ENCODE measurements around the gene CYP3A7. TPM values are rescaled to one million over a fixed set of nuclear protein-coding genes. Genes with fewer than 3 reads are reported as not detected.
"Not testable (repeated sequence)": the region's sequence is repeated elsewhere in the genome, so short reads cannot be mapped to it uniquely, and the experiment has no call there.

CYP3A7 gene
- total and polyA plus RNA-seq, 7 experiments from 2014 or later = 0.08 TPM; not detected in 6

DNA sequence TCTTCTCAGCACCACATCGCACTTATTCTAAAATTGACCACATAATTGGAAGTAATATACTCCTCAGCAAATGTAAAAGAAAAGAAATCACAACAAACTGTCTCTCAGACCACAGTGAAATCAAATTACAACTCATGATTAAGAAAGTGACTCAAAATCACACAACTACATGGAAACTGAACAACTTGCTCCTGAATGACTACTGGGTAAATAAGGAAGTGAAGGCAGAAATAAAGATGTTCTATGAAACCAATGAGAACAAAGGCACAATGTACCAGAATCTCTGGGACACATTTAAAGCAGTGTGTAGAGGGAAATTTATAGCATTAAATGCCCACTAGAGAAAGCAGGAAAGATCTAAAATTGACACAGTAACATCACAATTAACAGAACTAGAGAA, 38.4 kb upstream of the CYP3A7 start:
- H3K9me3 ChIP-seq (ENCODE audit: control insufficient read depth in 2 of 3, low read length in 3 of 3); ATAC-seq; DNase-seq; H3K36me3 ChIP-seq (ENCODE audit: control insufficient read depth in 2 of 3, insufficient read depth in 3 of 3, low read length in 3 of 3); H3K4me3 ChIP-seq (ENCODE audit: low read length); H3K27ac ChIP-seq (ENCODE audit: low read depth, low read length); intact Hi-C loops (cut with micrococcal nuclease); H3K27ac Mint-ChIP-seq; CTCF ChIA-PET; H3K4me1 ChIP-seq (ENCODE audit: control insufficient read depth in 2 of 2, insufficient read depth in 2 of 2, low read length in 2 of 2); H3K4me3 Mint-ChIP-seq; POLR2A ChIA-PET; H3K27me3 ChIP-seq (ENCODE audit: control insufficient read depth in 2 of 2, insufficient read depth in 2 of 2, low read length in 2 of 2); H3K4me1 Mint-ChIP-seq: not testable (repeated sequence)
- Mint-ChIP-seq H3K27me3 (peaks cover 34 to 67% (median 45%) of the 10 kb centered on the region in 5 donors), H3K9me3 (peaks cover 3 to 31% (median 13%) of the 10 kb centered on the region in 11 donors), H3K36me3 (peaks cover 0 to 10% (median 0%) of the 10 kb centered on the region in 5 donors)

DNA sequence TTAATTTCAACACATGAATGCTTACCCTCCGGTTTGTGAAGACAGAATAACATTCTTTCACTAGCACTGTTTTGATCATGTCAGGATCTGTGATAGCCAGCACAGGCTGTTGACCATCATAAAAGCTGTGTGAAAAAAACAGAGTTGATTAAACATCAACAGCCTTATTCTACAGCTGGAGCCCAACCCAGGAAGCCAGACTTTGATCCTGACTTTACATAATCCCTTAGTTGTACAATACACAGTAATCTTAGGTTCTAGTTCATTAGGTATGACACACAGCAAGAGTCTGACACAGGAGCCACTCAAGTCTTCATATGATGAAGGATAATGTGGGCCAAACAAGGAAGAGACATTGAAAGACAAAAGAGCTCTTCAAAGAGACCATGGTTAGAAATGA, 37.6 kb upstream of the CYP3A7 start:
- Mint-ChIP-seq H3K27me3 (peaks cover 34 to 67% (median 44%) of the 10 kb centered on the region in 5 donors), H3K27ac (no peak overlapping the region), H3K36me3 (peaks cover 0 to 10% (median 0%) of the 10 kb centered on the region in 5 donors), H3K9me3 (peaks cover 3 to 31% (median 13%) of the 10 kb centered on the region in 11 donors), H3K4me1 (peaks cover 0 to 7% (median 0%) of the 10 kb centered on the region in 7 donors), H3K4me3 (no peak overlapping the region)
- Histone ChIP-seq H3K9me3 (ENCODE audit: control insufficient read depth in 2 of 3, low read length in 3 of 3) (no peaks in the 10 kb centered on the region), H3K36me3 (ENCODE audit: control insufficient read depth in 2 of 3, insufficient read depth in 3 of 3, low read length in 3 of 3) (no peaks in the 10 kb centered on the region), H3K4me1 (ENCODE audit: control insufficient read depth in 2 of 2, insufficient read depth in 2 of 2, low read length in 2 of 2) (no peaks in the 10 kb centered on the region), H3K4me3 (ENCODE audit: low read length) (no peak overlapping the region), H3K27ac (ENCODE audit: low read depth, low read length) (no peak overlapping the region), H3K27me3 (ENCODE audit: control insufficient read depth in 2 of 2, insufficient read depth in 2 of 2, low read length in 2 of 2) (peaks cover 0 to 8% of the 10 kb centered on the region in 2 donors)
- intact Hi-C loops (cut with micrococcal nuclease) = no loop called here
- ChIA-PET POLR2A (no interaction called here), CTCF (no interaction called here)
- DNase-seq (no peak), ATAC-seq (no peak)

DNA sequence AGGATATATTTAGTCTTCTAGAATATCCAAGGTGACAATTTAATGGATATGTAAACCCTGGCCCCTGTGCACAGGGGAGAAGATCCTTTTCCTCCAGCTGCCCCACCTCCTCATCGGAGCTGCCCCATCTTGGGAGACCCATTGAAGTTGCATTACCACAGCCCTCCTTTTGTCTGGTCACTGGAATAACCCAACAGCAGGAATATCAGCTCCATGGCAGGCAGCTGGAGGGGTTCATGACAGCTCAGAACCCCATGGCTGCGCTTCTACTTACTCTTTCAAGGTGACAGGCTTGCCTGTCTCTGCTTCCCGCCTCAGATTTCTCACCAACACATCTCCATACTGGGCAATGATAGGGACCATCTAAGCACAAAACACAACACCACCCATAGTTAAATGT, 34.5 kb upstream of the CYP3A7 start:
- H3K27ac Mint-ChIP-seq; ATAC-seq; intact Hi-C loops (cut with micrococcal nuclease); POLR2A ChIA-PET; DNase-seq; H3K4me3 ChIP-seq (ENCODE audit: low read length); H3K27me3 ChIP-seq (ENCODE audit: control insufficient read depth in 2 of 2, insufficient read depth in 2 of 2, low read length in 2 of 2); H3K4me3 Mint-ChIP-seq; H3K9me3 ChIP-seq (ENCODE audit: control insufficient read depth in 2 of 3, low read length in 3 of 3); H3K27ac ChIP-seq (ENCODE audit: low read depth, low read length); H3K4me1 Mint-ChIP-seq; H3K36me3 ChIP-seq (ENCODE audit: control insufficient read depth in 2 of 3, insufficient read depth in 3 of 3, low read length in 3 of 3); CTCF ChIA-PET; H3K4me1 ChIP-seq (ENCODE audit: control insufficient read depth in 2 of 2, insufficient read depth in 2 of 2, low read length in 2 of 2): not testable (repeated sequence)
- peaks cover 0 to 21% (median 8%) of the 10 kb centered on the region in 11 donors for H3K9me3 Mint-ChIP-seq
- H3K36me3 Mint-ChIP-seq = peaks cover 0 to 10% (median 0%) of the 10 kb centered on the region in 5 donors
- peaks cover 26 to 46% (median 34%) of the 10 kb centered on the region in 5 donors for H3K27me3 Mint-ChIP-seq

DNA sequence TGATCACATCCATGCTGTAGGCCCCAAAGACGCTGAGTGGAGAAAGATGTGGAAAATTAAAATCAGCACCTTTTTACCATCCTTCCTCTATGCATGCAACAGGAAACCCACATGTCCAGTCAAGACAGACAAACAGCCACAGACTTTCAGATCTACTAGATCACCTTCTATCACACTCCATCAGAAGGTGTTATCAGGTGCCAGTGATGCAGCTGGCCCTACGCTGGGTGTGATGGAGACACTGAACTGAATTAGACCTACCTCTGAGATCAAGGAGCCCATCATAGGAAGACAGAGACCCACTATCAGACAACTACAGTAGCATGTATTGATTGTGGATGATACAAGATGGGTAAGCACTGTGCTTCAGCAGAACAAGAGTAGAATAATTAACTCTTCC, 33.5 kb upstream of the CYP3A7 start:
- ATAC-seq = no peak
- no peak overlapping the region for H3K27ac Mint-ChIP-seq
- Histone ChIP-seq H3K27me3 (ENCODE audit: control insufficient read depth in 2 of 2, insufficient read depth in 2 of 2, low read length in 2 of 2) (peaks cover 0 to 8% of the 10 kb centered on the region in 2 donors), H3K9me3 (ENCODE audit: control insufficient read depth in 2 of 3, low read length in 3 of 3) (no peaks in the 10 kb centered on the region), H3K4me1 (ENCODE audit: control insufficient read depth in 2 of 2, insufficient read depth in 2 of 2, low read length in 2 of 2) (no peaks in the 10 kb centered on the region), H3K4me3 (ENCODE audit: low read length) (no peak overlapping the region), H3K27ac (ENCODE audit: low read depth, low read length) (no peak overlapping the region), H3K36me3 (ENCODE audit: control insufficient read depth in 2 of 3, insufficient read depth in 3 of 3, low read length in 3 of 3) (no peaks in the 10 kb centered on the region)
- peaks cover 0 to 10% (median 0%) of the 10 kb centered on the region in 7 donors for H3K4me1 Mint-ChIP-seq
- intact Hi-C loops (cut with micrococcal nuclease) = no loop called here
- ChIA-PET CTCF (no interaction called here), POLR2A (no interaction called here)
- no peak overlapping the region for H3K4me3 Mint-ChIP-seq
- no peak for DNase-seq
- peaks cover 0 to 14% (median 6%) of the 10 kb centered on the region in 11 donors for H3K9me3 Mint-ChIP-seq
- peaks cover 0 to 7% (median 0%) of the 10 kb centered on the region in 5 donors for H3K36me3 Mint-ChIP-seq
- peaks cover 21 to 37% (median 31%) of the 10 kb centered on the region in 5 donors for H3K27me3 Mint-ChIP-seq

DNA sequence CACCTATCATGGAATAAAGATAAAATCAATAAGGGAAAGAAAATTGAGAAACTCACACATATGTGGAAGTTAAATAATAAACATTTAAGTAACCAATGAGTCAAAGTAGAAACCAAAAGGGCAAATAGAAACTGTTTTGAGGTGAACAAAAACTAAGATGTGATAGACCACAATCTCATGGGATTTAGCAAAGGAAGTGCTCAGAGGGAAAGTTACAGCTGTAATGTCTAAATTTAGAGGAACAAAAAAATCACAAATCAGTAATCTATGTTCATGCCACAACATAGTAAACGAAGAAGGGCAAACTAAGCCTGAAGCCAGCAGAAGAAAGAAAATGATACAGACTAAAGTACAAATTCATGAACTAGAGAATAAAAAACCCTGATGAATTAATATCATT, 32.7 kb upstream of the CYP3A7 start:
- H3K36me3 Mint-ChIP-seq = peaks cover 0 to 10% (median 3%) of the 10 kb centered on the region in 5 donors
- intact Hi-C loops (cut with micrococcal nuclease) = no loop called here
- H3K27ac Mint-ChIP-seq = no peak overlapping the region

DNA sequence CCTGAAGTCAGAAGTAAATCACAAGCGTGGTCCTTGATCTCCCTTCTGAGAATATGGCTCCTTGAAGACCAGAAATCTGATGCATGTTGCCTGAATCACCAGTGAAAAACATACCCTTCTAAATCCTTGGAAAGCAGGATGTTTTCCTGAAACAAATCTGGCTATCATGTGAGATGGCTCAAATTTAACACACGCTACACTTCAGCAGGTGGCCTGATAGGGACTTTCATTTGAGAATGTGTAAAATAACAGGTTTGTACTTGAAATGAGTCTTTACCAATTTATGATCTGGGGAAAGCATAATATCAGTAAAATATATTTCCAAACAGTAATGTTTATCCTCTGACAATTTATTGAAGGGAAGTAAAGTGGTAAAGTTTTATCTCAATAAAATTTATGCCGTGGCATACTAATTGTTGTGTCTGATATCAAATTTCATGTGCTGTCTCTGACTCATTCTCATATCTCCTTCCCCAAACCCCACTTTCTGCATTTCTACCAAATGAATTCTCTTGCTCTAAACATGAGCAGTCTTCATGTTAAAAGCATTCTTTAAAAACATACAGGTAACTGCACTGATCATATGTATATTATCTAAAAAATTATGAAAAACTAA, 31.6 kb upstream of the CYP3A7 start:
- ChIA-PET CTCF (no interaction called here), POLR2A (no interaction called here)
- peaks cover 0 to 10% (median 3%) of the 10 kb centered on the region in 5 donors for H3K36me3 Mint-ChIP-seq
- H3K4me1 Mint-ChIP-seq = peaks cover 0 to 10% (median 0%) of the 10 kb centered on the region in 7 donors
- peaks cover 9 to 25% (median 20%) of the 10 kb centered on the region in 5 donors for H3K27me3 Mint-ChIP-seq
- no peak overlapping the region for H3K27ac Mint-ChIP-seq
- peaks cover 0 to 8% of the 10 kb centered on the region in 2 donors for H3K27me3 ChIP-seq (ENCODE audit: control insufficient read depth in 2 of 2, insufficient read depth in 2 of 2, low read length in 2 of 2)
- no peak for DNase-seq
- H3K9me3 ChIP-seq (ENCODE audit: control insufficient read depth in 2 of 3, low read length in 3 of 3) = no peaks in the 10 kb centered on the region
- H3K4me1 ChIP-seq (ENCODE audit: control insufficient read depth in 2 of 2, insufficient read depth in 2 of 2, low read length in 2 of 2) = no peaks in the 10 kb centered on the region
- H3K27ac ChIP-seq (ENCODE audit: low read depth, low read length) = no peak overlapping the region
- no peaks in the 10 kb centered on the region for H3K36me3 ChIP-seq (ENCODE audit: control insufficient read depth in 2 of 3, insufficient read depth in 3 of 3, low read length in 3 of 3)
- H3K4me3 Mint-ChIP-seq = no peak overlapping the region
- H3K4me3 ChIP-seq (ENCODE audit: low read length) = no peak overlapping the region
- intact Hi-C loops (cut with micrococcal nuclease) = no loop called here
- ATAC-seq = no peak
- peaks cover 0 to 10% (median 4%) of the 10 kb centered on the region in 11 donors for H3K9me3 Mint-ChIP-seq

More for the DNA sequence above, 32.7 kb upstream of the CYP3A7 start:
- Mint-ChIP-seq H3K4me1 (peaks cover 0 to 10% (median 0%) of the 10 kb centered on the region in 7 donors), H3K9me3 (peaks cover 0 to 12% (median 6%) of the 10 kb centered on the region in 11 donors), H3K27me3 (peaks cover 16 to 32% (median 26%) of the 10 kb centered on the region in 5 donors), H3K4me3 (no peak overlapping the region)
- Histone ChIP-seq H3K27ac (ENCODE audit: low read depth, low read length) (no peak overlapping the region), H3K36me3 (ENCODE audit: control insufficient read depth in 2 of 3, insufficient read depth in 3 of 3, low read length in 3 of 3) (no peaks in the 10 kb centered on the region), H3K9me3 (ENCODE audit: control insufficient read depth in 2 of 3, low read length in 3 of 3) (no peaks in the 10 kb centered on the region), H3K27me3 (ENCODE audit: control insufficient read depth in 2 of 2, insufficient read depth in 2 of 2, low read length in 2 of 2) (peaks cover 0 to 8% of the 10 kb centered on the region in 2 donors), H3K4me1 (ENCODE audit: control insufficient read depth in 2 of 2, insufficient read depth in 2 of 2, low read length in 2 of 2) (no peaks in the 10 kb centered on the region), H3K4me3 (ENCODE audit: low read length) (no peak overlapping the region)
- ATAC-seq = no peak
- ChIA-PET CTCF (interaction anchor here (0.6 kb wide), 2 partner anchors 24 to 1721 kb away, joined by 3 to 6 read pairs; no protein-coding TSS in a partner anchor), POLR2A (no interaction called here)
- DNase-seq = no peak

DNA sequence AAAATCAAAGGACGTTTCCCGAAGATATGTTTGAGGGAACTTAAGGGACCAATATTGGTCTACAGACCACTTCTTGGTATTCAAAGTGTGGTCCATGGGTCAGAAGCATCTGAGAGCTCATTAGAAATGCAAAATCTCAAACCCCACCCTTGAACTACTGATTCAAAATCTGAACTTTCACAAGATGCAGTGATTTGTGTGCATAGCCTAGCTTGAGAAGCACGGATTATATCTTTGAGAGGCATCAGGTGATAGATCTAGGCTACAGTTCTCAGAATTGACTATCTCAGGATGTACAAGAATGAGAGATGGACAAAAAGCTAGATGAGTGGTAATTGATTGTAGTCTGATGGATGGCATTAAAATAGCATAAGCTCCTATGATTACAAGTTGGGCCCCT, 29.5 kb upstream of the CYP3A7 start:
- Mint-ChIP-seq H3K4me3 (no peak overlapping the region), H3K27ac (no peak overlapping the region), H3K27me3 (peaks cover 2 to 11% (median 3%) of the 10 kb centered on the region in 5 donors), H3K9me3 (no peaks in the 10 kb centered on the region), H3K4me1 (peaks cover 0 to 10% (median 0%) of the 10 kb centered on the region in 7 donors), H3K36me3 (peaks cover 0 to 8% (median 0%) of the 10 kb centered on the region in 5 donors)
- no peak overlapping the region for H3K4me3 ChIP-seq (ENCODE audit: low read length)
- DNase-seq (no peak), ATAC-seq (no peak)
- no peaks in the 10 kb centered on the region for H3K4me1 ChIP-seq (ENCODE audit: control insufficient read depth in 2 of 2, insufficient read depth in 2 of 2, low read length in 2 of 2)
- intact Hi-C loops (cut with micrococcal nuclease) = no loop called here
- no peaks in the 10 kb centered on the region for H3K9me3 ChIP-seq (ENCODE audit: control insufficient read depth in 2 of 3, low read length in 3 of 3)
- H3K27me3 ChIP-seq (ENCODE audit: control insufficient read depth in 2 of 2, insufficient read depth in 2 of 2, low read length in 2 of 2) = no peaks in the 10 kb centered on the region
- no peaks in the 10 kb centered on the region for H3K36me3 ChIP-seq (ENCODE audit: control insufficient read depth in 2 of 3, insufficient read depth in 3 of 3, low read length in 3 of 3)
- H3K27ac ChIP-seq (ENCODE audit: low read depth, low read length) = no peak overlapping the region
- POLR2A ChIA-PET = no interaction called here
- CTCF ChIA-PET = interaction anchor here (0.7 kb wide), 1 partner anchor 1343 kb away, joined by 3 read pairs; no protein-coding TSS in a partner anchor

Data from naive thymus-derived CD4-positive, alpha-beta T cell (primary cell).